Daoy (cell line): ENCODE data around the gene DIAPH2. TPM values are rescaled to one million over a fixed set of nuclear protein-coding genes. Genes with fewer than 3 reads are reported as not detected.
A peak's percentile ranks its signal among the peaks of the same experiment; 100 is the strongest.
"Not testable (repeated sequence)": the region's sequence is repeated elsewhere in the genome, so short reads cannot be mapped to it uniquely, and the experiment has no call there.

ENCODE experiments used
- DNase-seq: peaks from one replicate; pipeline ENCODE4 v3.0.0-alpha.2; 2015; ENCODE audit warnings: low read depth
- total RNA-seq: library from RNA; depleted of rRNA; stranded (reverse); fragments of >200 nt; shearing (Covaris generic); gene quantifications from 2 replicates; pipeline ENCODE4 v1.2.3, GENCODE V29; 2014; rRNA removed

Gene DIAPH2
- total RNA-seq = 5.6 and 8.0 TPM in 2 replicates

GRCh38 chrX:96684339-96685209, at the start of gene DIAPH2:
TSS of gene DIAPH2 (plus strand) at chrX:96684842.
- DNase-seq = peak; percentile 74

GRCh38 chrX:96650023-96650422, 34.6 kb upstream of the DIAPH2 start:
- no peak for DNase-seq

- no peak for DNase-seq
Measured at GRCh38 chrX:96655947-96656623, 28.6 kb upstream of the DIAPH2 start.

GRCh38 chrX:96682516-96682915, 2.1 kb upstream of the DIAPH2 start:
- DNase-seq = no peak

- DNase-seq = no peak
Measured at GRCh38 chrX:96683997-96684338, 674 bp upstream of the DIAPH2 start.

GRCh38 chrX:96685210-96686099, 813 bp downstream of the DIAPH2 start:
- peak; percentile 57 for DNase-seq

GRCh38 chrX:96687776-96688175, 3.1 kb downstream of the DIAPH2 start:
- no peak for DNase-seq

- DNase-seq = no peak
Measured at GRCh38 chrX:96688789-96689188, 4.1 kb downstream of the DIAPH2 start.

GRCh38 chrX:96689991-96690390, 5.3 kb downstream of the DIAPH2 start:
- DNase-seq = no peak

- no peak for DNase-seq
Measured at GRCh38 chrX:96692454-96692853, 7.8 kb downstream of the DIAPH2 start.

GRCh38 chrX:96692890-96693289, 8.2 kb downstream of the DIAPH2 start:
- DNase-seq = no peak

- DNase-seq = no peak
Measured at GRCh38 chrX:96693407-96693806, 8.8 kb downstream of the DIAPH2 start.

- DNase-seq = no peak
Measured at GRCh38 chrX:96696462-96696861, 11.8 kb downstream of the DIAPH2 start.

GRCh38 chrX:96700625-96701024, 16.0 kb downstream of the DIAPH2 start:
- DNase-seq = no peak

GRCh38 chrX:96703379-96703778, 18.7 kb downstream of the DIAPH2 start:
- no peak for DNase-seq

GRCh38 chrX:96703816-96704215, 19.2 kb downstream of the DIAPH2 start:
- no peak for DNase-seq

- no peak for DNase-seq
Measured at GRCh38 chrX:96704629-96705028, 20.0 kb downstream of the DIAPH2 start.

GRCh38 chrX:96705905-96706304, 21.3 kb downstream of the DIAPH2 start:
- no peak for DNase-seq

- DNase-seq = no peak
Measured at GRCh38 chrX:96707804-96708203, 23.2 kb downstream of the DIAPH2 start.

GRCh38 chrX:96710031-96710430, 25.4 kb downstream of the DIAPH2 start:
- no peak for DNase-seq

- DNase-seq = no peak
Measured at GRCh38 chrX:96713303-96713702, 28.7 kb downstream of the DIAPH2 start.

GRCh38 chrX:96714393-96714792, 29.8 kb downstream of the DIAPH2 start:
- not testable (repeated sequence) for DNase-seq
